Measurements from ENCODE around the gene ITPRID1.

DNA sequence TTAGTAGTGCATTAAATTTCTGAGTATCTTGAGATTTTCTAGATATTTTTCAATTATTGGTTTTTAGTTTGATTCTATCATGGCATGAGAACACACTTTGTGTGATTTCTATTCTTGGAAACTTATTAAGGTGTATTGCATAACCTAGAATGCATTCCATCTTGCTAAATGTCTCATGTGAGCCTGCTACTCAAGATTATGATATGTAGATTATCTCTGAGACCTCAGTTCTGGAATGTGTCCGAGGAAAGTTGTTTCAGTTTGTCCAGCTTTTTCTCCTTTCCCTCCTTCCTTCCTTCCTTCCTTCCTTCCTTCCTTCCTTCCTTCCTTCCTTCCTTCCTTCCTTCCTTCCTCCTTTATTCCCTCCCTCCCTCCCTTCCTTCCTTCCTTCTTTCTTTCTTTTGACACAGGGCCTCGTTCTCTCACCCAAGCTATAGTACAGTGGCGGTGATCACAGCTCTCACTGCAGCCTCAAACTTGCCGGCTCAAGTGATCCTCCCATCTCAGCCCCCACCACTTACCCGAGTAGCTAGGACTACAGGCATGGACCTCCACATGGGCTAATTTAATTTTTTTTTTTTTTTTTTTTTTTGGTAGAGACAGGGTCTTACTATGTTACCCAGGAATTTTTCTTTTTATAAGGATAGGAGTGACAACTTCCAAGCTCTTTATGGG lies 7.6 kb downstream of the ITPRID1 start:
- TF ChIP-seq, protein P1, sequence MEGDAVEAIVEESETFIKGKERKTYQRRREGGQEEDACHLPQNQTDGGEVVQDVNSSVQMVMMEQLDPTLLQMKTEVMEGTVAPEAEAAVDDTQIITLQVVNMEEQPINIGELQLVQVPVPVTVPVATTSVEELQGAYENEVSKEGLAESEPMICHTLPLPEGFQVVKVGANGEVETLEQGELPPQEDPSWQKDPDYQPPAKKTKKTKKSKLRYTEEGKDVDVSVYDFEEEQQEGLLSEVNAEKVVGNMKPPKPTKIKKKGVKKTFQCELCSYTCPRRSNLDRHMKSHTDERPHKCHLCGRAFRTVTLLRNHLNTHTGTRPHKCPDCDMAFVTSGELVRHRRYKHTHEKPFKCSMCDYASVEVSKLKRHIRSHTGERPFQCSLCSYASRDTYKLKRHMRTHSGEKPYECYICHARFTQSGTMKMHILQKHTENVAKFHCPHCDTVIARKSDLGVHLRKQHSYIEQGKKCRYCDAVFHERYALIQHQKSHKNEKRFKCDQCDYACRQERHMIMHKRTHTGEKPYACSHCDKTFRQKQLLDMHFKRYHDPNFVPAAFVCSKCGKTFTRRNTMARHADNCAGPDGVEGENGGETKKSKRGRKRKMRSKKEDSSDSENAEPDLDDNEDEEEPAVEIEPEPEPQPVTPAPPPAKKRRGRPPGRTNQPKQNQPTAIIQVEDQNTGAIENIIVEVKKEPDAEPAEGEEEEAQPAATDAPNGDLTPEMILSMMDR (conservative IDR thresholded peaks at IDR 0.05) = no peak
- TF ChIP-seq EZH2 (IDR thresholded peaks at IDR 0.05; ENCODE audit: low read depth) = no peak
